NCI-H146 treated with DMSO at 0.1 percent for 48 hours (cell line): ENCODE results near the gene FBXO9.
A peak's percentile ranks its signal among the peaks of the same experiment; 100 is the strongest.

ENCODE experiments used
- DNase-seq: peaks from one replicate; lab custom pipeline; 2025; ENCODE audit not compliant: unreplicated experiment; lab: John Stamatoyannopoulos, UW

Gene FBXO9

DNA sequence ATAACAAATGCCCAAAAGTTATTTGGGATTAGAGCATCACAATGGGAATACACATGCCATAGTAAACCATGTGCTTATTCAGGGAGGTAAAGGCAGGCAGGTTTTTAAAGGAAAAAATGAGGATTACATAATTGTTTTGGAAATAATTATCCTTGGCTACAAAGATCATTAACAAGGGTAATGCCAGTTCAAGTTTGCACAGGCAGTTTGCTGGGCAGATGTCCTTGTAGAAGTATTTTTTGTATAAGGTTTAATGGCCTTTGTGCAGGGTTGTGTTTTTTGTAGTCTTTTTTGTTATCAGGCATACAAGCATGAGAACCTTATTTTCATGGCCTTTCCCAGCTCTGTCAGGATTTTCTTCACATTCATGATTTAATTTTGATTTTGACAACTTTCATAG, 24.7 kb downstream of the FBXO9 start:
- no peak for DNase-seq

DNA sequence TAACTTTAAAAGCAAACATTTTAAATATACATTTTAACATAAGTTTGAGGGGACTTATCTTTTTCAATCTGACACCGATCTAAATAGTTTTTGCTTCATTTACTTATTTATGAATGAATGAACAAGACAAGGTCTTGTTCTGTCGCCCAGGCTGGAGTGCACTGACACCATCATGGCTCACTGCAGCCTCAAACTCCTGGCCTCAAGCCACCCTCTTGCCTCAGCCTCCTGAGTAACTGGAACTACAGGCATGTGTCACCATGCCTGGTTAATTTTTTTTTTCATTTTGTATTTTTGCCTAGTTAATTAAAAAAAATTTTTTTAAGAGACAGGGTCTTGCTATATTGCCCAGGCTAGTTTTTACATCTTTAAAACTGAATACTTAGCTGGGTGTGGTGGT, 25.4 kb downstream of the FBXO9 start:
- DNase-seq: no peak

DNA sequence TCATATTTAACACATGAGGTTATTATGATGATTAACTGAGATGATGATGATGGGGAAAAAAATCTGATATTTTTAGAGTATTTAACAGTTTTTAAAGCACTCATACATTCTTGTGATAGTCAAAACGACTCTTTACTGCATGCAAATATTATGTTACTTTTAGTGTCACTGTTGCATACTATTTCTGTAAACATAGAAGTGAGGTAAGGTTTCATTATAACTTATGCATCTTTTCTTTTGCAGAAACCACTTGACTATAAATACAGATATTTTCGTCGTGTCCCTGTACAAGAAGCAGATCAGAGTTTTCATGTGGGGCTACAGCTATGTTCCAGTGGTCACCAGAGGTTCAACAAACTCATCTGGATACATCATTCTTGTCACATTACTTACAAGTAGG, 30.1 kb downstream of the FBXO9 start:
- no peak for DNase-seq

GRCh38 chr6:53095716-53096115, 30.5 kb downstream of the FBXO9 start:
- DNase-seq: no peak

DNA sequence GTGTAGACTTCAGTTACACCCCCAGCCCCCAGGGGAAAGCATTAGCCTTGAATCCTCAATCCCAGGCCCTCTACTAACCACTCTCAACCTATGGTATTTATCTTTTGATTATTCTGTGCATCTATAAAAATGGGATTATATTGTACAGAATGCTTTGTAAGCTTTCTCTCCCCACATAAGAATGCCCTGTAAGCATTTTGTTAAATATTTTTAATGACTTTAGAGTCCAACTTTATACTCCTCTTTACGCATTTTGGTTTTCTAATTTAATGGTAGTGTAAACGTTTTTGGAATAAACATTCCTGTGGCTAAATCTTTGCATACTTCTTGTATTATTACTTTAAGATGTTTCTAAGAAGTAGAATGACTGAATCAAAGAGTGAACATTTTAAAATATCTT, 35.4 kb downstream of the FBXO9 start:
- no peak for DNase-seq

GRCh38 chr6:53101006-53101405, 35.8 kb downstream of the FBXO9 start:
- DNase-seq: no peak

- peak; percentile 48 for DNase-seq
These were observed 38.9 kb downstream of the FBXO9 start for GRCh38 chr6:53103993-53104675.

GRCh38 chr6:53104916-53105315, 39.7 kb downstream of the FBXO9 start:
- DNase-seq: no peak

GRCh38 chr6:53107091-53107490, 41.9 kb downstream of the FBXO9 start:
- no peak for DNase-seq

DNA sequence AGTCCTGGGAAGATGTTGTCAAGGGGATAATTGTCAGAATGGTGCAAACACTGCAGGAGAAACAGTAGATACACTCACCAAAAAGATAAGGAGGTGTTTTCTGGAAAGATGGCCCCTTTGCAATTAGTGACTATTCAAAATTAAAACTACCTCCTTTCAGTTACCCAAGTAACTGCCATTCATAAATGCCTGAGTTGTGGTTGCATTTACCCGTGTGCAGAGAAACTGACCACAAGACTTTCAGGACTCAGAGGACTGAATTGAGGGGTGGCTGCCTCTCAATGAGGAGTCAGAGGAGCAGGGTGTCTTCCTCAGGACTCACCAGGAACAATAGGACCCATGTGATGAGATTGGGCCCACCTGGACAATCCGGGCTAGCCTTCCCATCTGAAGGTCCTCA, 44.4 kb downstream of the FBXO9 start:
- no peak for DNase-seq

DNA sequence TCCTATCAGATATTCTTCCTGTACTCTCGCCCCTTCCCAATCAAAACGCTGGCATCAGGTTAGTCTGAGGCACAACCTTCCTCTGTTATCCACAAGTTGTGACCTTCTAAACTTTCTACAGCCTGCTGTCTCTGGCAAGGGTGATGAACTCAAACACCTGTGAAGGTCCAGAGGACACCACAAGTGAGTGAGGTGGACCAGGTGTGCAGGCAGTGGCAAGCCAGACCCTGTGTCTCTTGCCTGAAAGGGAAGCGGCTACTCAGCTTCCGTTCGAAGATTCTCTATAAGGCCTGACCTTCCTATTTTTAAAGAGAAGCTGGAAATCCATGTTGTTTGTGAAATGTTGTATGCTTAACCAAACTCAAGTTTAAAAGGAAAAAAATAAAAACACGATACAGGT, 46.7 kb downstream of the FBXO9 start:
- no peak for DNase-seq

- DNase-seq: peak; percentile 93
These were observed 47.2 kb downstream of the FBXO9 start for GRCh38 chr6:53112404-53112803.

GRCh38 chr6:53112871-53113270, 47.7 kb downstream of the FBXO9 start:
- DNase-seq: peak; percentile 86

DNA sequence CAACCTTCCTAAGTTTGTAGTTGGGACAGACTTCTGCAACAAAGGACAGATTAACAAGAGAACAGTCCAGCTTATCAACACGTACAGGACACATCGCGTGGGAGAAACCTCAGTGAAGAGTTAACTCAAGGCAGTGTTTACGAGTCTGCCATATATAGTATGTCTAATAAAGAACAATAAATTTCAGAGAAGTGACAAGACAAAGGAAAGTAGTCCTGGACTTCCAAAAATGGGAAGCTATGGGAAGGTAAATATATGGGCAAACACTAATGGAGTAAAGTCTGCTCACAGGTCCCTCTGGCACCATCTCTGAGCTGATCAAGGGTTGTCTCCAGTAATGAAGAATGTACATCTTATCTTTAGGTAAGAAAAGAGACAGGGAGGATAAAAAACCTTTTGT, 48.5 kb downstream of the FBXO9 start:
- DNase-seq: no peak

DNA sequence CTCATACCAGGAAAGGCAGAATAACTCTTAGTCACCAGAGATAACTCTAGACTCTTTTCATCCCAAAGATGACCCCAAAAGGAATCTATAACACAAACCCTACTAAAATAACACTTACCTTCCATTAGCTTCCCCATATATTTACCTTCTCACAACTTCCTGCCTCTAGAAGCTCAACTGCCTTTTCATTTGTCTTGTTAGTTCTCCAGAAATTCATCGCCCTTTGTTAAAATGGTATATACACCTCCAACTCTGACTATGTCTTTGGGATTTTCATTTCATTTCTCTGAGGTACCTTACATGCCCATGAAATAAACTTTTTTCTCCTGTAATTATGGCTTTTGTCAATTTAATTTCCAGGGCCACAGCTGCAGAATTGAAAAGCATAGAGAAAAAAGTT, 49.9 kb downstream of the FBXO9 start:
- no peak for DNase-seq

- DNase-seq: no peak
These were observed 50.5 kb downstream of the FBXO9 start for GRCh38 chr6:53115741-53116140.

DNA sequence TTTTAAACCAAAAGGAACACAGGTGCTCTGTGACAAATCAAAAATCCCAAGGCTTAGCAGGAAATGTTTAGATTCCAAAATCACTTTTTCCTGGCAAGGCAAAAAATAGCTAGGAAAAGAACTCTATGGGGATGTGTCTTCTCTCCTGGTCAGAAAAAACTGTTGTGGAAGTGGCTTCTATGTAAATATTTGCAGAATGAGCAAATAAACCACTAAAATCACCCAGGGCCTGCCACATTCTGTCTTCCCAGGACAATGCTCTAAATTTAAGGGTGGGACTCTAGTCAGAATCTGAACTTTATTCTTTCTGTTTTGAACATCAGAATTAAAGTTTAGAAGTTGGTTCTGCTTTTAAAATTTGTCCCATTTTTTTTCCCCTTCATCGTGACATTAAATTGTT, 54.1 kb downstream of the FBXO9 start:
- DNase-seq: peak; percentile 32

- DNase-seq: peak; percentile 69
These were observed 54.7 kb downstream of the FBXO9 start for GRCh38 chr6:53119772-53120409.

GRCh38 chr6:53124131-53124800, 59.1 kb downstream of the FBXO9 start:
- no peak for DNase-seq

GRCh38 chr6:53125276-53125675, 60.1 kb downstream of the FBXO9 start:
- no peak for DNase-seq

- DNase-seq: no peak
These were observed 63.6 kb downstream of the FBXO9 start for GRCh38 chr6:53128842-53129241.

GRCh38 chr6:53130569-53131290, 65.5 kb downstream of the FBXO9 start:
- DNase-seq: no peak
